Epithelial cell of proximal tubule (primary cell): ENCODE results near the gene ATXN7L3. TPM values are rescaled to one million over a fixed set of nuclear protein-coding genes. Genes with fewer than 3 reads are reported as not detected.

ENCODE experiments used
- DNase-seq: peaks from one replicate; pipeline ENCODE4 v3.0.0-alpha.2; 2011; ENCODE audit warnings: low read depth
- H3K4me3 ChIP-seq: 2 replicates; pipeline ENCODE4 v1.5.1; 2011; ENCODE audit warnings: low read depth, mild to moderate bottlenecking, low read length
- total RNA-seq: library from RNA; depleted of rRNA; stranded (reverse); fragments of >200 nt; gene quantifications from 2 replicates; pipeline ENCODE4 v1.2.3, GENCODE V29; 2015
- TF ChIP-seq, protein P1 (sequence below): conservative IDR thresholded peaks from 2 replicates; pipeline ENCODE4 v1.5.1; 2012; ENCODE audit warnings: low read depth, mild to moderate bottlenecking, low read length

Gene ATXN7L3
- total RNA-seq, 1 donor from 2014 or later, result 40.2 TPM

DNA sequence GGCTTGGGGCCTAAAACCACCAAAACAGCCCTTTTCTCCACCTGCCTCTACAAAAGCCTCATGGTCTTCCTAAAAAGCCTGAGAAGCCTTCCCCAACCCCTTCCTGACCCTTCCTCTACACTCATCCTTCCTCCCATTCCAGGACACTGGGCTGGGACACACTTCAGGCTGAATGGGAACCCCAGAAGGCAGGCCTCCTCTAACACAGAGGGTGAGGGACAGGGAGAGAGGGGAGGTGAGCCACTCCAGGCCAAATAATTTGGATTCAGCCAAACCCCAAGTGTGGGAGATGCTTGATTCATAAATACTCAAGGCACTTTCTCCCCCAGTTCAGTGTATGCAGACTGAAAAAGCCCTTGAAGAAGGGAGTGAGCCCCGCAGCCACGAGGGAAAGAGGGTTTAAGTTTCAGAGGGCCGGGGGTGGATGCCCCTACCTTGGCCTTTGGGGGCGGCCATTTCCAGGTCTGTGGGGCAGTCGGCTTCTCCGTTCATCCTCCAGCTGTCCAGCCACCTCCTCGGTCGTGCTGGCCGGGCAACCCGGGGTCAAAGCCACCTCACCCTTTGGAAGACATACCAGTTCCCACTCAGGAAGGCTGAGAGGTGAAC is 18.2 kb upstream of the ATXN7L3 start:
- H3K4me3 ChIP-seq, result peak overlapping the region; percentile 66
- TF ChIP-seq, protein P1, sequence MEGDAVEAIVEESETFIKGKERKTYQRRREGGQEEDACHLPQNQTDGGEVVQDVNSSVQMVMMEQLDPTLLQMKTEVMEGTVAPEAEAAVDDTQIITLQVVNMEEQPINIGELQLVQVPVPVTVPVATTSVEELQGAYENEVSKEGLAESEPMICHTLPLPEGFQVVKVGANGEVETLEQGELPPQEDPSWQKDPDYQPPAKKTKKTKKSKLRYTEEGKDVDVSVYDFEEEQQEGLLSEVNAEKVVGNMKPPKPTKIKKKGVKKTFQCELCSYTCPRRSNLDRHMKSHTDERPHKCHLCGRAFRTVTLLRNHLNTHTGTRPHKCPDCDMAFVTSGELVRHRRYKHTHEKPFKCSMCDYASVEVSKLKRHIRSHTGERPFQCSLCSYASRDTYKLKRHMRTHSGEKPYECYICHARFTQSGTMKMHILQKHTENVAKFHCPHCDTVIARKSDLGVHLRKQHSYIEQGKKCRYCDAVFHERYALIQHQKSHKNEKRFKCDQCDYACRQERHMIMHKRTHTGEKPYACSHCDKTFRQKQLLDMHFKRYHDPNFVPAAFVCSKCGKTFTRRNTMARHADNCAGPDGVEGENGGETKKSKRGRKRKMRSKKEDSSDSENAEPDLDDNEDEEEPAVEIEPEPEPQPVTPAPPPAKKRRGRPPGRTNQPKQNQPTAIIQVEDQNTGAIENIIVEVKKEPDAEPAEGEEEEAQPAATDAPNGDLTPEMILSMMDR, result no peak
- DNase-seq, result no peak

DNA sequence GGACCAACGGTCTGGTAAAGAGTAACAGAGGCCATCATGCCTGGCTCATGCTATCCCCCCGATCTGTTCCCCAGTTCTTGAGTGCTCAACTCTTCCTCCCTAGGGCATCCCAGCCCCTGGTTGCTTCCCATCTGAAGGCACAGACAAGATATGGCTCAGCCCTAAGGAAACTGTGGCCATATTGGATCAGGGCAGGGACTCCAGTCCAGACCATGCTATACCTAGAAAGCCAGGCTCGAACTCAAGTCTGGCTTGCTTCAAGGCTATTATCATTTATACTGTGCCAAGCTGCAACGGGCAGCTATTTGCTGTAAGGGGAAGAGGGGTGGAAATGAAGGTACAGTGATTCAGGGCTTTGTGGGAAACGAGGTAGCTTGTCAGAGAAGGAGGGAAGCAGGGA is 17.0 kb upstream of the ATXN7L3 start:
- no peak overlapping the region for H3K4me3 ChIP-seq
- TF ChIP-seq, protein P1, result no peak
- DNase-seq, result no peak

DNA sequence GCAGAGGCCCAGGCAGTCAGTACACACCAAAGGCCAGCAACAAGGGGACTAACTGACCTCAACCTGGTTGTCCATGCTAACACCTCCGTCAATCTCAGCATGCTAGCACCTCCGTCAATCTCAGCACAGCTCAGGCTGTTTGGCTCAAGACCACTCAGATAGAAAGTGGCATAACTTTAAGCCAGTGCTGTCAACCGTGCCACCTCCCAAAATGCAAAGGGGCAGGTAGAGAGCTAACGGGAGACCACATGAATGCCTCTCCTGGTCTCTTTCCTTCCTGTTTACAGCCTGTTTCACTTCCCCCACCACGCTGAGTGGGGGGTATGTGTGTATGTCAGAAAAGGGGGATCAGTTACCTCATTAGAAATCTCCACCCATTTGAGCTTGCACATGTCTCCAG is 16.5 kb upstream of the ATXN7L3 start:
- no peak overlapping the region for H3K4me3 ChIP-seq
- TF ChIP-seq, protein P1, result no peak
- DNase-seq, result no peak

DNA sequence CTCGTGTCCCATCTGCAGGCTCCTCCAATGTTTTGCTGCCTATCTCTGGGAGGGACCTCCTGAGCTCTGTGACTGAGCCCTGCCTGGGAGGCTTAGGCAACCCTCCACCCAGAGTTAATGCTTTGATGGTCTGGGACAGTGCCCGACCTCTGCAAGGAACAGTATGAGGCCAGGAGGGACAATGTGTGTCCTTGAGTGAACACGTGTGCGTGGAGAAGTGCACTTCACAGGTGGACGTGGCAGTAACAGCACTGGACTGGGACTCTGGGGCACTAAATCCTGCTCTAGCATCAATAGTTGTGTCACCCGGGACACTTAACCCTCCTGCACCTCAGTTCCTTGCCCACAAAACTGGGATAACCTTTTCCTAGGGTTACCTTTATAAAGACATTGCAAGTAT is 15.2 kb upstream of the ATXN7L3 start:
- DNase-seq, result no peak
- TF ChIP-seq, protein P1, result no peak
- no peak overlapping the region for H3K4me3 ChIP-seq

DNA sequence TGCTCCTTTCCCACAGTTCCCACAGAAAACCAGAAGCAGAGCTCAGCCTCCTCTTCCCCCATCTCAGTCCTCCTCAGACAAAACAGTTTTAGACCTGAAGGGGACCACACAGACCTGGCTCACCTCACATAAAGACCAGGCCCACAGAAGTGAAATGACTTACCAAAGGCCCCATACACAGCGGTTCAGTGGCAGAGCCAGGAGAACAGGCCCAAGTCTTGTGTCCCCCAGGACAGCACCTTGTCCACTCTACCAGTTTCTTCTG is 14.5 kb upstream of the ATXN7L3 start:
- H3K4me3 ChIP-seq, result no peak overlapping the region
- DNase-seq, result no peak
- TF ChIP-seq, protein P1, result no peak

DNA sequence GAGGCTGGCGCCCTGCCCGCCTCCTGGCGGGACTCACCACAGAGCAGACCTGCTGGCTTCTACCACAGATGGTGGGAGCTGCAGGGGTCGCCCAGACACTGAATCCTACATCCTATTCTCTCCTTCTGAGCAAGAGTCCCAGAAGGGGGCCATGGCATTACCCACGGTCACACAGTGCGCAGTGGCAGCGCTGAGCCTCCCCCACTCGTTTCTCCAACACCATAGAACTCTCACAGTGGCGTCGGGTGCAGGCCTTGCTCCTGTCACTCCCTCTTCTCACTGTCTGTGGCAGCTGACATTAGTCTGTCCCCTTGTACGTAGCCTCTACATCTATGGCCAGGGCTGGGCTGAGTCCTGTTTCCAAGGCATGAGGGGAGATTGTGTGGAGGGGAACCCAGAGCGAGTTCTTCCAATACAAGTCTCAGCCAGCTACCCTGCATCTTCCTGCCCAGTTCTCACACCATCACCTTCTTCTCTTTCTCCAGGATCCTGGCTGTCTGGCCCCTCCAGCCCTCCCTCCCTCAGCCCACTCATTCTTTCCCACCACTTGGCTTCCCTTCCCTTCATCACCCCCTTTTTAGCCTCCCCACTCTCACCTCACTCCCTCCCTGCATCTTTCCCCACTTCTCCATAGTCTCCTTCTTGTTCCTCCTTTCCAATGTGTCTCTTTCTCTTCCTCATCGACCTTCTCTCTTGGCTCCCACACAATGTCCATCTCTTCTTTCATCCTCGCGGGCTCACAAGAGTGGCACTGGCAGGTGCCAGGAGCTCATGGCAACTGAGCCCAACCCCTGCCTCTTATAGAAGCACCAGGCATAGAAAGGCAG is 13.9 kb upstream of the ATXN7L3 start:
- no peak for DNase-seq
- TF ChIP-seq, protein P1, result no peak
- no peak overlapping the region for H3K4me3 ChIP-seq
